AG04450 (cell line): ENCODE data around the gene SLC35F1. TPM values are rescaled to one million over a fixed set of nuclear protein-coding genes. Genes with fewer than 3 reads are reported as not detected.

ENCODE experiments used
- CTCF ChIA-PET: fragments of 300-600, 350-600 bp; formaldehyde crosslinking; extraction: SDS; loops from one replicate; lab custom pipeline; 2022; ENCODE audit warnings: antibody characterized with exemption, inconsistent platforms; lab: Charles Lee
- POLR2A ChIA-PET: fragments of 350-600 bp; formaldehyde crosslinking; extraction: SDS; loops from one replicate; lab custom pipeline; 2021; ENCODE audit warnings: antibody characterized with exemption, inconsistent platforms; lab: Yijun Ruan, JAX
- DNase-seq: peaks from one replicate; pipeline ENCODE4 v3.0.0-alpha.2; 2011; ENCODE audit warnings: low read depth, low spot score
- H3K27ac ChIP-seq: one replicate; pipeline ENCODE4 v1.5.1; 2012; ENCODE audit warnings: low read depth, low read length, control low read depth
- H3K27me3 ChIP-seq: one replicate; pipeline ENCODE4 v1.6.0; 2012; ENCODE audit warnings: low read length; ENCODE audit not compliant: control insufficient read depth, insufficient read depth
- H3K4me3 ChIP-seq: 2 replicates; pipeline ENCODE4 v1.5.1; 2011; ENCODE audit warnings: mild to moderate bottlenecking, low read depth, low read length, control low read depth
- H3K9me3 ChIP-seq: 2 replicates; pipeline ENCODE4 v1.5.1; 2012; ENCODE audit warnings: low read length; ENCODE audit not compliant: control insufficient read depth, insufficient read depth
- CTCF ChIP-seq: IDR thresholded peaks from 2 replicates; pipeline ENCODE4 v1.5.1; 2011; ENCODE audit warnings: low read depth, low read length, control low read depth, inconsistent platforms
- polyA plus RNA-seq: library from polyadenylated mRNA; depleted of rRNA; stranded (reverse); fragments of >200 nt; gene quantifications from 2 replicates; pipeline ENCODE4 v1.2.3, GENCODE V29; 2011

Gene SLC35F1
- polyA plus RNA-seq, 1 experiment: 0.14 TPM

- Histone ChIP-seq H3K27ac (no peak overlapping the region), H3K9me3 (no peaks in the 10 kb centered on the region), H3K4me3 (no peak overlapping the region), H3K27me3 (no peaks in the 10 kb centered on the region)
- ChIA-PET POLR2A (no interaction called here), CTCF (interaction anchor here (0.6 to 0.7 kb wide), 2 partner anchors 54 to 160 kb away, joined by 3 to 4 read pairs; no protein-coding TSS in a partner anchor)
- no peak for DNase-seq
- no peak for TF ChIP-seq CTCF
Observed at GRCh38 chr6:117919775-117920729, 13.0 kb downstream of the SLC35F1 start.

GRCh38 chr6:117924690-117925089 is 17.6 kb downstream of the SLC35F1 start:
- Histone ChIP-seq H3K9me3 (no peaks in the 10 kb centered on the region), H3K27ac (no peak overlapping the region), H3K4me3 (no peak overlapping the region), H3K27me3 (no peaks in the 10 kb centered on the region)
- ChIA-PET CTCF (no interaction called here), POLR2A (no interaction called here)
- TF ChIP-seq CTCF: no peak
- DNase-seq: no peak

DNA sequence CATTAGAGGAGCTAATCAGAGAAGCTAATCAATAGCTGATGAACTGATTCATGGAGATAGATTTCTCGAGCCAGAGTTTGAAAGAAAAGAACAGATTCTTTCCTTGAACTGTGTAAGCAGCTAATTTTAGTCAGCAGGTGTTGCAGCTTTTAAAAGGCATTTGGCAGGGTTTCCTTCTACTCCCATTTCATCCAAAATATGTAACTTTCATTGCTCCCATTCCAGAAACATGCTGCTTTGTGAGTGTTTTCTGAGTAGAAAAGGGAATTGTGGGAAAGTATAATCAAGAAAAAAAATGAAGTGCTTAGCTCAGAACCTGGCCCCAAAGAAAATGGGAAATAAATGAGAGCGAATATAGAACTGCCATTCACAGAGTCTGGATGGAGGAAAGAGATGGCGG is 20.8 kb downstream of the SLC35F1 start:
- ChIA-PET CTCF (no interaction called here), POLR2A (no interaction called here)
- H3K9me3 ChIP-seq: no peaks in the 10 kb centered on the region
- no peak for DNase-seq
- H3K27ac ChIP-seq: no peak overlapping the region
- no peak for TF ChIP-seq CTCF
- no peaks in the 10 kb centered on the region for H3K27me3 ChIP-seq
- no peak overlapping the region for H3K4me3 ChIP-seq

GRCh38 chr6:117928833-117929232 is 21.8 kb downstream of the SLC35F1 start:
- DNase-seq: no peak
- ChIA-PET POLR2A (no interaction called here), CTCF (no interaction called here)
- Histone ChIP-seq H3K27me3 (no peaks in the 10 kb centered on the region), H3K27ac (no peak overlapping the region), H3K4me3 (no peak overlapping the region), H3K9me3 (no peaks in the 10 kb centered on the region)
- no peak for TF ChIP-seq CTCF

- ChIA-PET POLR2A (no interaction called here), CTCF (no interaction called here)
- H3K27me3 ChIP-seq: no peaks in the 10 kb centered on the region
- H3K9me3 ChIP-seq: no peaks in the 10 kb centered on the region
- no peak for DNase-seq
- TF ChIP-seq CTCF: no peak
- H3K4me3 ChIP-seq: no peak overlapping the region
- H3K27ac ChIP-seq: no peak overlapping the region
Observed at GRCh38 chr6:117929501-117929900, 22.4 kb downstream of the SLC35F1 start.
